ENCODE results near the gene CPEB1. TPM values are rescaled to one million over a fixed set of nuclear protein-coding genes. Genes with fewer than 3 reads are reported as not detected.
"Not testable (repeated sequence)": the region's sequence is repeated elsewhere in the genome, so short reads cannot be mapped to it uniquely, and the experiment has no call there.

Gene CPEB1
- total and polyA plus RNA-seq, 7 experiments from 2014 or later, result 0.07 to 1.0 (median 0.35) TPM; not detected in 1

DNA sequence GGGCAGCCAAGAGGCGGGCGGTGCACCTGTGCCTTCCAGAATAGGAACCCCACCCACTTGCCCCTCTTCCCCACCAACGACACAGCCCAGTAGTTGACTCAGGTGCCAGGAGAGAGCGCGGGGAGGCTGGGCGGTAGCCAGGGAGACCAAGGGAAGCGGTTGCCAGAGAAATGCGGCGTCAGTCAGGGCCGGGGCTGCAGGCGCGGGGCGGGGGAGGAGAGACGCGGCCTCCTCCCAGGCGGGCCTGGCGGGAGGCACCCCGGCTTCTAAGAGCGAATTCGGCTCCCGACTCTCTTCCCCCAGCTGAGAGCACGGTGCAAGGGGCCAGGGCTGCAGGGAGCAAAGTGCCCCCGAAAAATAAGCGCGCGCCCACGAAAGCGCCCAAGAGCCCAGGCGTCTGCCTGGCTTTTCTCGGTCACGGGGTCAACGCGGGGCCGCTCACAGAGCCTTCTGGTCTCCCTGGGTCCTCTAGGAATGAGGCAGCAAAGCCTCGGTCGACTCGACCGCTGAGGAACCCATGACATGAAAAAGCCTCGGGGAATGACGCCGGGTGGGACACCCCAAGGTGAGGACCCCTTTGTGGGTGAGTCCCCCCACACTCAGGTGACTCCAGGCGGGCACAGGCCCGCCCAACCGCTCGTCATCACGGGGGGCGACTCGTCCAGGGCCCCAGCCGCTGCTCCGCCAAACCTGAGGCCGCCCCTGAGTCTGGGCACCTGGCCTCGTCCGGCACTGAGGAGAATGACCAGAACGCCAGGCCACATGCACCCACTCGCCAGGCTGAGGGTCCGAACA lies 716 bp downstream of the CPEB1 start:
- Mint-ChIP-seq H3K27ac (peak overlapping the region in 1 of 9 donors; percentile 62), H3K4me3 (peak overlapping the region; percentile 62 to 85 (median 71)), H3K9me3 (peaks cover 0 to 1% (median 0%) of the 10 kb centered on the region in 11 donors), H3K27me3 (peaks cover 27 to 69% (median 47%) of the 10 kb centered on the region in 5 donors), H3K4me1 (peaks cover 0 to 9% (median 4%) of the 10 kb centered on the region in 7 donors), H3K36me3 (peaks cover 0 to 2% (median 0%) of the 10 kb centered on the region in 5 donors)
- Histone ChIP-seq H3K4me3 (ENCODE audit: low read length) (no peak overlapping the region), H3K4me1 (ENCODE audit: control insufficient read depth in 2 of 2, insufficient read depth in 2 of 2, low read length in 2 of 2) (peaks cover 0 to 14% of the 10 kb centered on the region in 2 donors), H3K27ac (ENCODE audit: low read depth, low read length) (no peak overlapping the region), H3K9me3 (ENCODE audit: control insufficient read depth in 2 of 3, low read length in 3 of 3) (no peaks in the 10 kb centered on the region), H3K36me3 (ENCODE audit: control insufficient read depth in 2 of 3, insufficient read depth in 3 of 3, low read length in 3 of 3) (no peaks in the 10 kb centered on the region), H3K27me3 (ENCODE audit: control insufficient read depth in 2 of 2, insufficient read depth in 2 of 2, low read length in 2 of 2) (peaks cover 5 to 16% of the 10 kb centered on the region in 2 donors)
- ATAC-seq (no peak), DNase-seq (peak in 1 of 9 donors; percentile 11)
- ChIA-PET CTCF (interaction anchor here (0.6 kb wide), 1 partner anchor 35 kb away, joined by 3 read pairs; no protein-coding TSS in a partner anchor), POLR2A (interaction anchor here (0.8 kb wide), 1 partner anchor 35 kb away, joined by 3 read pairs; no protein-coding TSS in a partner anchor)
- intact Hi-C loops (cut with micrococcal nuclease), result loop anchor here in 1 of 2 donors (2.0 to 10.0 kb wide), 3 partner anchors 102 to 356 kb away; partner anchors contain the start of gene RPS17

GRCh38 chr15:82644967-82645852 lies 2.0 kb downstream of the CPEB1 start:
- H3K36me3 ChIP-seq (ENCODE audit: control insufficient read depth in 2 of 3, insufficient read depth in 3 of 3, low read length in 3 of 3); POLR2A ChIA-PET; H3K4me3 ChIP-seq (ENCODE audit: low read length); H3K4me1 Mint-ChIP-seq; H3K27ac ChIP-seq (ENCODE audit: low read depth, low read length); H3K36me3 Mint-ChIP-seq; H3K9me3 Mint-ChIP-seq; CTCF ChIA-PET; H3K9me3 ChIP-seq (ENCODE audit: control insufficient read depth in 2 of 3, low read length in 3 of 3); DNase-seq; H3K27ac Mint-ChIP-seq; ATAC-seq: not testable (repeated sequence)
- Histone ChIP-seq H3K27me3 (ENCODE audit: control insufficient read depth in 2 of 2, insufficient read depth in 2 of 2, low read length in 2 of 2) (peaks cover 5 to 19% of the 10 kb centered on the region in 2 donors), H3K4me1 (ENCODE audit: control insufficient read depth in 2 of 2, insufficient read depth in 2 of 2, low read length in 2 of 2) (peaks cover 0 to 14% of the 10 kb centered on the region in 2 donors)
- H3K4me3 Mint-ChIP-seq, result peak overlapping the region in 1 of 10 donors; percentile 73
- intact Hi-C loops (cut with micrococcal nuclease), result loop anchor here in 1 of 2 donors (5.0 to 10.0 kb wide), 2 partner anchors 100 to 357 kb away; partner anchors contain the start of gene RPS17
- peaks cover 38 to 75% (median 60%) of the 10 kb centered on the region in 5 donors for H3K27me3 Mint-ChIP-seq

DNA sequence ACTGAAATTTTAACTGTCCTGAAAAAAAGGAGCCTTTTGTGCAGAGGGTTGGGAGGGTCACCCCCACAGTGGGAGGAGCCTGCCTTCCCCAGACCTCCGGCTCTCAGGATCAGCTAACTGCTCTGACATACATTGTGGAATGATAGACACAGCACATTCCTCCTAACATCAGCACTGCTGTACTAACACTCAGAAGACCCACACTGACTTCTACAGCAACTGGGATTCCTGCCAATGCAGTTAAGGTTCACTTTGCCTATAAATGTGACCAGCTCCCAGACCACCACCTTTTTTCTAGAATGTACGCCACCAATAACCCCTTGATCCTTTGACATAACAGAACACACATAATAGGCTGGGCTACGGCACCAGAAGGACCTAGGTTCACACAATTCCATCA lies 3.2 kb downstream of the CPEB1 start:
- H3K27me3 ChIP-seq (ENCODE audit: control insufficient read depth in 2 of 2, insufficient read depth in 2 of 2, low read length in 2 of 2), result peaks cover 5 to 19% of the 10 kb centered on the region in 2 donors
- Mint-ChIP-seq H3K9me3 (peaks cover 0 to 1% (median 0%) of the 10 kb centered on the region in 11 donors), H3K27ac (no peak overlapping the region), H3K27me3 (peaks cover 47 to 72% (median 65%) of the 10 kb centered on the region in 5 donors), H3K36me3 (peaks cover 0 to 2% (median 0%) of the 10 kb centered on the region in 5 donors), H3K4me3 (no peak overlapping the region), H3K4me1 (peaks cover 0 to 9% (median 4%) of the 10 kb centered on the region in 7 donors)
- ATAC-seq (no peak), DNase-seq (no peak)
- peaks cover 0 to 14% of the 10 kb centered on the region in 2 donors for H3K4me1 ChIP-seq (ENCODE audit: control insufficient read depth in 2 of 2, insufficient read depth in 2 of 2, low read length in 2 of 2)
- H3K36me3 ChIP-seq (ENCODE audit: control insufficient read depth in 2 of 3, insufficient read depth in 3 of 3, low read length in 3 of 3), result no peaks in the 10 kb centered on the region
- intact Hi-C loops (cut with micrococcal nuclease), result loop anchor here in 1 of 2 donors (10.0 kb wide), 1 partner anchor 99 kb away; the partner anchor contains the start of gene RPS17
- ChIA-PET POLR2A (no interaction called here), CTCF (interaction anchor here (0.6 kb wide), 1 partner anchor 19 kb away, joined by 8 read pairs; no protein-coding TSS in a partner anchor)
- H3K9me3 ChIP-seq (ENCODE audit: control insufficient read depth in 2 of 3, low read length in 3 of 3), result no peaks in the 10 kb centered on the region
- H3K27ac ChIP-seq (ENCODE audit: low read depth, low read length), result no peak overlapping the region
- H3K4me3 ChIP-seq (ENCODE audit: low read length), result no peak overlapping the region

- CTCF ChIA-PET, result no interaction called here
- Mint-ChIP-seq H3K9me3 (peaks cover 0 to 1% (median 0%) of the 10 kb centered on the region in 11 donors), H3K4me3 (no peak overlapping the region), H3K27me3 (peaks cover 53 to 69% (median 62%) of the 10 kb centered on the region in 5 donors), H3K27ac (no peak overlapping the region), H3K36me3 (peaks cover 0 to 2% (median 0%) of the 10 kb centered on the region in 5 donors), H3K4me1 (peaks cover 0 to 6% (median 4%) of the 10 kb centered on the region in 7 donors)
- Histone ChIP-seq H3K9me3 (ENCODE audit: control insufficient read depth in 2 of 3, low read length in 3 of 3) (no peaks in the 10 kb centered on the region), H3K4me3 (ENCODE audit: low read length) (no peak overlapping the region), H3K36me3 (ENCODE audit: control insufficient read depth in 2 of 3, insufficient read depth in 3 of 3, low read length in 3 of 3) (no peaks in the 10 kb centered on the region), H3K27me3 (ENCODE audit: control insufficient read depth in 2 of 2, insufficient read depth in 2 of 2, low read length in 2 of 2) (peaks cover 5 to 19% of the 10 kb centered on the region in 2 donors), H3K4me1 (ENCODE audit: control insufficient read depth in 2 of 2, insufficient read depth in 2 of 2, low read length in 2 of 2) (peaks cover 0 to 14% of the 10 kb centered on the region in 2 donors), H3K27ac (ENCODE audit: low read depth, low read length) (no peak overlapping the region)
- POLR2A ChIA-PET, result no interaction called here
- ATAC-seq, result no peak
- no peak for DNase-seq
- intact Hi-C loops (cut with micrococcal nuclease), result loop anchor here in 1 of 2 donors (10.0 kb wide), 1 partner anchor 98 kb away; the partner anchor contains the start of gene RPS17
These were observed 4.5 kb downstream of the CPEB1 start for GRCh38 chr15:82642656-82643055.

DNA sequence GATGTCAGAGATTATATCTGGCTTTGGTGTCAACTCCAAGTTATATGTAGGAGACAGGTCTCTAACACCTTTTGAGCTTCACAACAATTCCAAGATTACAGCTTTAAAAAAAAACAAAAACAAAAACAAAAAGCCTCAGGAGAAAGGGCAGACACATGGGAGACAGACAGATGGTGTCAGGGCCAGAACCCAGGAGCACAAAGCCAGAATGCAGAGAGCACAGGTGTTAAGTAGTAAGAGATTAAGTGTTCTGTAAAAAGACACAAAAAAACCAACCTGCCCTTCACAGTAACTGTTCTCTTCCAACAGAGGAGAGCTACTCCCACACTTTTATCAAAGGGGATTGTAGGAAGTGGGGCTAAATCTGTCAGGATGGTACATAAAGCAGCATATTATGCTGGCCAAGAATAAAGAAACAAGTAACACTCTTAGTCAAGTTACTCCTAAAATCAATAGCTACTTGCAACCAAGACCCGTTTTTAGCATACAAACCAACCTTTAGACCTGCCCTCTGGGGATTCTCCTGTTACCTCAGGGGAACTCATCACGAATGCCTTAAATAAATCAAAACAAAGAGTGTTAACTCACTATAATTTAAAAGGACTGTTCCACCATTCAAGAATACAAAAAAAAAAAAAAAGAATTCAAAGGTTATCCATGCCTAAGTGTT lies 5.9 kb downstream of the CPEB1 start:
- H3K4me3 ChIP-seq (ENCODE audit: low read length), result no peak overlapping the region
- no peak overlapping the region for H3K27ac ChIP-seq (ENCODE audit: low read depth, low read length)
- Mint-ChIP-seq H3K9me3 (peaks cover 0 to 1% (median 0%) of the 10 kb centered on the region in 11 donors), H3K27ac (no peak overlapping the region), H3K4me1 (peaks cover 0 to 5% (median 3%) of the 10 kb centered on the region in 7 donors), H3K27me3 (peaks cover 61 to 76% (median 73%) of the 10 kb centered on the region in 5 donors), H3K36me3 (peaks cover 0 to 2% (median 0%) of the 10 kb centered on the region in 5 donors), H3K4me3 (no peak overlapping the region)
- CTCF ChIA-PET, result interaction anchor here (0.5 to 0.7 kb wide), 3 partner anchors 10 to 56 kb away, joined by 3 to 6 read pairs (median 4); no protein-coding TSS in a partner anchor
- H3K36me3 ChIP-seq (ENCODE audit: control insufficient read depth in 2 of 3, insufficient read depth in 3 of 3, low read length in 3 of 3), result no peaks in the 10 kb centered on the region
- no peaks in the 10 kb centered on the region for H3K9me3 ChIP-seq (ENCODE audit: control insufficient read depth in 2 of 3, low read length in 3 of 3)
- POLR2A ChIA-PET, result no interaction called here
- ATAC-seq, result no peak
- peaks cover 5 to 19% of the 10 kb centered on the region in 2 donors for H3K27me3 ChIP-seq (ENCODE audit: control insufficient read depth in 2 of 2, insufficient read depth in 2 of 2, low read length in 2 of 2)
- intact Hi-C loops (cut with micrococcal nuclease), result loop anchor here in 1 of 2 donors (10.0 kb wide), 1 partner anchor 96 kb away; the partner anchor contains the start of gene RPS17
- DNase-seq, result no peak
- H3K4me1 ChIP-seq (ENCODE audit: control insufficient read depth in 2 of 2, insufficient read depth in 2 of 2, low read length in 2 of 2), result peaks cover 0 to 4% of the 10 kb centered on the region in 2 donors
